Stimulated activated CD8-positive, alpha-beta memory T cell treated with anti-CD3 and anti-CD28 coated beads, Interleukin-15, amount 100 ng/mL, for 1 hour (primary cell): ENCODE data around the gene PTPRK.

Source experiments
- DNase-seq: peaks from one replicate; pipeline ENCODE4 v3.0.0-alpha.2; 2020; ENCODE audit warnings: low read depth

The PTPRK gene

GRCh38 chr6:128515550-128516513 is 4.6 kb downstream of the PTPRK start:
- DNase-seq: no peak

- DNase-seq: no peak
Observed at GRCh38 chr6:128513878-128514277, 6.5 kb downstream of the PTPRK start.

GRCh38 chr6:128512296-128512695 is 8.1 kb downstream of the PTPRK start:
- no peak for DNase-seq

- DNase-seq: no peak
Observed at GRCh38 chr6:128511506-128511905, 8.9 kb downstream of the PTPRK start.

- DNase-seq: no peak
Observed at GRCh38 chr6:128509709-128510108, 10.7 kb downstream of the PTPRK start.

GRCh38 chr6:128508588-128509296 is 11.7 kb downstream of the PTPRK start:
- DNase-seq: no peak

GRCh38 chr6:128507337-128508310 is 12.8 kb downstream of the PTPRK start:
- no peak for DNase-seq

GRCh38 chr6:128505603-128506002 is 14.8 kb downstream of the PTPRK start:
- DNase-seq: no peak

- DNase-seq: no peak
Observed at GRCh38 chr6:128504003-128504654, 16.3 kb downstream of the PTPRK start.

GRCh38 chr6:128500749-128501600 is 19.4 kb downstream of the PTPRK start:
- DNase-seq: no peak

GRCh38 chr6:128500014-128500413 is 20.4 kb downstream of the PTPRK start:
- DNase-seq: no peak

- DNase-seq: no peak
Observed at GRCh38 chr6:128499079-128499731, 21.2 kb downstream of the PTPRK start.

- DNase-seq: no peak
Observed at GRCh38 chr6:128498234-128498633, 22.2 kb downstream of the PTPRK start.

GRCh38 chr6:128495536-128496333 is 24.7 kb downstream of the PTPRK start:
- DNase-seq: no peak

- no peak for DNase-seq
Observed at GRCh38 chr6:128494440-128494839, 26.0 kb downstream of the PTPRK start.

GRCh38 chr6:128493877-128494276 is 26.5 kb downstream of the PTPRK start:
- DNase-seq: no peak

- DNase-seq: no peak
Observed at GRCh38 chr6:128492386-128492785, 28.0 kb downstream of the PTPRK start.

- DNase-seq: no peak
Observed at GRCh38 chr6:128491610-128492206, 28.7 kb downstream of the PTPRK start.
